ENCODE results near the gene PXN.
"Not testable (repeated sequence)": the region's sequence is repeated elsewhere in the genome, so short reads cannot be mapped to it uniquely, and the experiment has no call there.

The PXN gene

GRCh38 chr12:120242275-120242799 lies 23.2 kb downstream of the PXN start:
- no peaks in the 10 kb centered on the region for H3K27me3 ChIP-seq (ENCODE audit: insufficient read depth, low read length)
- H3K4me1 ChIP-seq (ENCODE audit: insufficient read depth, low read length): peaks cover 8% of the 10 kb centered on the region

DNA sequence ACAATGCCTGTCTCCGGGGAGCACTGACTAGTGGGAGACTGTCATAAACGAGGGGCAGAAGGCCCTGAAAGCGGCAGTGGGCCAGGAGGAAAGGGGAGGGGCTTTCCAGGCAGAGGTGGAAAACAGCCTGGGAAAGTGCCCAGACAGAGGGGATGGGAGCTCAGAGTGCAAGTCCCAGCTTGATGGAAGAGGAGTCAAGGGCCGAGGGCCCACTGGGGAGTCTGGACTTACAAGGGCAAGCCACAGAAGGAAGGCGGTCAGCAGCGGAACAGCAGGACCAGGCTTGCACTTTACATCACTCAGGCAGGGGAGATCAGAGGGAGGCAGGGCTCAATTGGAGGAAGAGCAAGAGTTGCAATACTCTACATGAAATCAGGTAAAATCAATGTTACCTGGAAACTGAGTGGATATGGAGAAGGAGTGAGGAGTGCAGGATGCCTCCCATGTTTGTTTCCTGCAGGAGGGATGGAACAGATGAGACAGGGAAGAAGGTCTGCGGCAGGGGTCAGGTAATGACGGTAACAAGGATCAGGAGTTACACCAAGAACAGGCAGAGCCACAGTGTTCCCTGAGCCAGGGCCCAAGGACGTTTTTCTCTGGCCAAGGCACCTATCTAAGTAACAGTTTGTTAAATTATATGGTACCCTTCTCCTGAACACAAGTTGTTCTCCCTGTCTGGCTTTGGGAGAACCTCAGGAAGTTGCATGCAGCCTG lies 23.8 kb downstream of the PXN start:
- no peak overlapping the region for H2AFZ ChIP-seq (ENCODE audit: low read depth, low read length)
- no peaks in the 10 kb centered on the region for H3K36me3 ChIP-seq (ENCODE audit: insufficient read depth, low read length)
- H3K4me1 ChIP-seq (ENCODE audit: insufficient read depth, low read length): peaks cover 8% of the 10 kb centered on the region
- H3K27me3 ChIP-seq (ENCODE audit: insufficient read depth, low read length): no peaks in the 10 kb centered on the region
- no peak overlapping the region for H3K4me3 ChIP-seq (ENCODE audit: low read length)
- no peaks in the 10 kb centered on the region for H3K9me3 ChIP-seq (ENCODE audit: low read length)

More at GRCh38 chr12:120242275-120242799, 23.2 kb downstream of the PXN start:
- H3K9me3 ChIP-seq (ENCODE audit: low read length): no peaks in the 10 kb centered on the region
- H3K36me3 ChIP-seq (ENCODE audit: insufficient read depth, low read length): no peaks in the 10 kb centered on the region
- no peak overlapping the region for H2AFZ ChIP-seq (ENCODE audit: low read depth, low read length)
- no peak overlapping the region for H3K4me3 ChIP-seq (ENCODE audit: low read length)

GRCh38 chr12:120240495-120240833 lies 25.1 kb downstream of the PXN start:
- Histone ChIP-seq H3K4me3 (ENCODE audit: low read length) (no peak overlapping the region), H3K27me3 (ENCODE audit: insufficient read depth, low read length) (no peaks in the 10 kb centered on the region), H3K36me3 (ENCODE audit: insufficient read depth, low read length) (no peaks in the 10 kb centered on the region), H2AFZ (ENCODE audit: low read depth, low read length) (no peak overlapping the region), H3K4me1 (ENCODE audit: insufficient read depth, low read length) (peaks cover 16% of the 10 kb centered on the region), H3K9me3 (ENCODE audit: low read length) (no peaks in the 10 kb centered on the region)

DNA sequence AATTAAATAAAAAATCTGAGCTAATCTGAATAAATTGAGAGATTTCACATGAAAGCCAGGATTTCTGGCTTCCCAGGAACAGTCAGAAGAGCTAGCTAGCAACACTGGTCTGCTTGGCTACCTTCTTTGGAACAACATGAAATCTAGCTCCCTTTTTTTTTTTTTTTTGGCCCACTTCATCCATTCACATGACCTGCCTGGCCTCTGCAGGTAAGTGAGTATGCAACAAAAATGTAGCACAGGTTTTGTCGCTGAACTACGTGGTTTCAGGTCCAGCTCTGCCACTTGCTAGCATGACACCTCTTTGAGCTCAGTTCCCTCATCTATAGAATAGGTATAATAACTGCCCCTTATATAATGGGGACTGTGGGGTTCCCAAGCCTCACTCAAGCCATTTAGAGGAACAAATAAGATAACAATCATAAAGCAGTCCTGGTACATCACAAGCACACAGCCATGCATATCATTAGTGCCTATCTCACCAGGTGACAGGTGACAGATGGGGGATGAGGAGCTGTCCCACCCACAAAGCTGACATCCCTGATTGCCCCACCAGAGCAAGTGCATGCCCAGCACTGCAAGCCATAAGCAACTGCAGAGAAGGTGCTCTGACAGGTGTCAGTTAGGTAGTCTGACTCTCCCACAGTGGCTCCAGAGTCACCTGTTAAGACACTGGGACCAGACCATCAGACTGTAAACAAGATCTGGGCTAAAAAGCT lies 25.6 kb downstream of the PXN start:
- H3K36me3 ChIP-seq (ENCODE audit: insufficient read depth, low read length): no peaks in the 10 kb centered on the region
- no peak overlapping the region for H2AFZ ChIP-seq (ENCODE audit: low read depth, low read length)
- peaks cover 17% of the 10 kb centered on the region for H3K4me1 ChIP-seq (ENCODE audit: insufficient read depth, low read length)
- no peaks in the 10 kb centered on the region for H3K9me3 ChIP-seq (ENCODE audit: low read length)
- no peak overlapping the region for H3K4me3 ChIP-seq (ENCODE audit: low read length)
- no peaks in the 10 kb centered on the region for H3K27me3 ChIP-seq (ENCODE audit: insufficient read depth, low read length)

DNA sequence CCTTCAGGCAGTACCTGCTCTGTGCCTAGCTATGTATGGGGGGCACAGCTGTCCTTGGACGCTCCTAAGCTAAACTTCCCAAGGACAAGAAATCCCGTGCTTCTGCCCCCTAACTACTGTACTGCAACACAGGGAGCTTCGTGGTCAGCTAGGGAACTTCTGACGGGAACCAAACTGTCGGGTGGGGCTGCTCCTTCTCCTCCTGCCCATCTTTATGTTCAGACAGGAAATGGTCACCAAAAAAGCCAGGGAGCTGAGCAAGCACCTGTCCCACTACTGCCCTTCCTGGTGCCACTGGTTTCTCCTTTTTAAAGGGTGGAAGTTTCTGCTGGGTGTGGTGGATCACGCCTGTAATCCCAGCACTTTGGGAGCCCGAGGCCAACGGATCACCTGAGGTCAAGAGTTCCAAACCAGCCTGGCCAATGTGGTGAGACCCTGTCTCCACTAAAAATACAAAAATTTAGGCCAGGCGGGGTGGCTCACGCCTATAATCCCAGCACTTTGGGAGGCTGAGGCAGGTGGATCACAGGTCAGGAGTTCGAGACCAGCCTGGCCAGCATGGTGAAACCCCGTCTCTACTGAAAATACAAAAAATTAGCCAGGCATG lies 26.6 kb downstream of the PXN start:
- H3K36me3 ChIP-seq (ENCODE audit: insufficient read depth, low read length): no peaks in the 10 kb centered on the region
- no peaks in the 10 kb centered on the region for H3K9me3 ChIP-seq (ENCODE audit: low read length)
- H3K4me1 ChIP-seq (ENCODE audit: insufficient read depth, low read length): peaks cover 23% of the 10 kb centered on the region
- no peak overlapping the region for H3K4me3 ChIP-seq (ENCODE audit: low read length)
- H2AFZ ChIP-seq (ENCODE audit: low read depth, low read length): no peak overlapping the region
- no peaks in the 10 kb centered on the region for H3K27me3 ChIP-seq (ENCODE audit: insufficient read depth, low read length)

DNA sequence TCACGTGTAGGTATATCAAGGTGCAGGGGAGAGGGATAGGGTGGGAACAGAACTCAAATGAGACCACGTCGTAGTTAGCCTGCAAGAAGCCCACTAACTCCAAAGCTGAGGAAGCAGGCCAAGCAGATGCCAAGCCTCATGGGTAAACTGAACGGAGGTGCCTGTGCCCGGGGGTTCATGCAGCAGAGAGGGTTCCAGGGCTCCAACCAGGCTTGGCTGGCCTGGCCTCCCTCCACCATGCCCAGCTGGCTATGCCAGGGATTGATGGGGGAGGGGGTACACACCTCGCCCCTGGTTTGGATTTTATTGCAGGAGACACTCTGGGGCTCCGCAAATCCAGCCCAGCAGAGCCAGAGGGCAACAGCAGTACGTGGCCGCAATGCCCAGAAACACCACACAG lies 27.3 kb downstream of the PXN start:
- Histone ChIP-seq H3K4me3 (ENCODE audit: low read length) (no peak overlapping the region), H3K36me3 (ENCODE audit: insufficient read depth, low read length) (no peaks in the 10 kb centered on the region), H2AFZ (ENCODE audit: low read depth, low read length) (no peak overlapping the region), H3K9me3 (ENCODE audit: low read length) (no peaks in the 10 kb centered on the region), H3K4me1 (ENCODE audit: insufficient read depth, low read length) (peaks cover 23% of the 10 kb centered on the region), H3K27me3 (ENCODE audit: insufficient read depth, low read length) (no peaks in the 10 kb centered on the region)

- no peak overlapping the region for H3K4me3 ChIP-seq (ENCODE audit: low read length)
- no peaks in the 10 kb centered on the region for H3K36me3 ChIP-seq (ENCODE audit: insufficient read depth, low read length)
- H2AFZ ChIP-seq (ENCODE audit: low read depth, low read length): no peak overlapping the region
- no peaks in the 10 kb centered on the region for H3K27me3 ChIP-seq (ENCODE audit: insufficient read depth, low read length)
- H3K4me1 ChIP-seq (ENCODE audit: insufficient read depth, low read length): peaks cover 28% of the 10 kb centered on the region
- H3K9me3 ChIP-seq (ENCODE audit: low read length): no peaks in the 10 kb centered on the region
Observed at GRCh38 chr12:120237360-120238171, 28.0 kb downstream of the PXN start.

- not testable (repeated sequence) for H3K27me3 ChIP-seq (ENCODE audit: insufficient read depth, low read length); H3K36me3 ChIP-seq (ENCODE audit: insufficient read depth, low read length); H2AFZ ChIP-seq (ENCODE audit: low read depth, low read length); H3K9me3 ChIP-seq (ENCODE audit: low read length); H3K4me3 ChIP-seq (ENCODE audit: low read length)
- peaks cover 34% of the 10 kb centered on the region for H3K4me1 ChIP-seq (ENCODE audit: insufficient read depth, low read length)
Observed at GRCh38 chr12:120236809-120237208, 28.7 kb downstream of the PXN start.

GRCh38 chr12:120235369-120236323 lies 29.9 kb downstream of the PXN start:
- H3K36me3 ChIP-seq (ENCODE audit: insufficient read depth, low read length): no peaks in the 10 kb centered on the region
- peak overlapping the region; percentile 17 for H3K4me3 ChIP-seq (ENCODE audit: low read length)
- H3K9me3 ChIP-seq (ENCODE audit: low read length): no peaks in the 10 kb centered on the region
- H3K4me1 ChIP-seq (ENCODE audit: insufficient read depth, low read length): peaks cover 43% of the 10 kb centered on the region
- no peaks in the 10 kb centered on the region for H3K27me3 ChIP-seq (ENCODE audit: insufficient read depth, low read length)
- H2AFZ ChIP-seq (ENCODE audit: low read depth, low read length): no peak overlapping the region

GRCh38 chr12:120234643-120235368 lies 30.7 kb downstream of the PXN start:
- H3K27me3 ChIP-seq (ENCODE audit: insufficient read depth, low read length): no peaks in the 10 kb centered on the region
- no peaks in the 10 kb centered on the region for H3K36me3 ChIP-seq (ENCODE audit: insufficient read depth, low read length)
- peak overlapping the region; percentile 17 for H3K4me3 ChIP-seq (ENCODE audit: low read length)
- no peak overlapping the region for H2AFZ ChIP-seq (ENCODE audit: low read depth, low read length)
- no peaks in the 10 kb centered on the region for H3K9me3 ChIP-seq (ENCODE audit: low read length)
- peaks cover 52% of the 10 kb centered on the region for H3K4me1 ChIP-seq (ENCODE audit: insufficient read depth, low read length)

DNA sequence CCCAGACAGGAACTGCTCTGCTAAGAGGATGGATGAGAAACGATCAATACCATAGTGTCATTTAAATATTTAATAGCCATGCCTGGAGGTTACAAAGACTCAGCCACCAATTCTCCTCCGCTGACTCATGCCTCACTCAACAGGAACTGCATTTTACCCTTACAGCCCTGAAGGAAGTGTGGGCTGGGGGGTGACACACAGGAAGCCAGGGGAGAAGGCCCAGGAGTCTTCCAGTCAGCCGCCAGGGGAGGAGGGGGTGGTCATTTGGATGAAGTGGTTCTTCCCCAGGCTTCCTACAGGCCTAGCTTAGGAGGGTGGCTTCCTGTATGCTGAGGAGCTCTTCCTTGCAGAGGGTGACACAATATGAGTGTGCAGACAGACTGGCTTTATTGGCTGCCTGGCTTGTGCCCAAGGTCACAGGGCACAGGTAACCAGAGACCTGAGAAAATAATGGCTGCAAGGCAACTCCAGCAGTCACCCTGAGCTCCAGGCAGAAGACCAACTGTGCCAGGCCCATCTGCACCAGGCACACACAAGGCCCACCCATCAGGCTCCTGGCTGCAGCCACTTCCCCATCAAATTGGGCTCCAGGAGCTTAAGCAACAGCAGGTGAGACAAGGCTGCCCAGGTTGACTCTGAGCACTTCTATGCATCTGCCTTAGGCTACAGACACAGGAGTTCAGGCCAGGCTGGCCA lies 34.1 kb downstream of the PXN start:
- no peaks in the 10 kb centered on the region for H3K27me3 ChIP-seq (ENCODE audit: insufficient read depth, low read length)
- H2AFZ ChIP-seq (ENCODE audit: low read depth, low read length): no peak overlapping the region
- H3K4me3 ChIP-seq (ENCODE audit: low read length): no peak overlapping the region
- no peaks in the 10 kb centered on the region for H3K36me3 ChIP-seq (ENCODE audit: insufficient read depth, low read length)
- no peaks in the 10 kb centered on the region for H3K9me3 ChIP-seq (ENCODE audit: low read length)
- H3K4me1 ChIP-seq (ENCODE audit: insufficient read depth, low read length): peaks cover 66% of the 10 kb centered on the region

All from neuron (in vitro differentiated cells).